ENCODE measurements around the gene TSN.
A peak's percentile ranks its signal among the peaks of the same experiment; 100 is the strongest.
"Not testable (repeated sequence)": the region's sequence is repeated elsewhere in the genome, so short reads cannot be mapped to it uniquely, and the experiment has no call there.

TSN gene

DNA sequence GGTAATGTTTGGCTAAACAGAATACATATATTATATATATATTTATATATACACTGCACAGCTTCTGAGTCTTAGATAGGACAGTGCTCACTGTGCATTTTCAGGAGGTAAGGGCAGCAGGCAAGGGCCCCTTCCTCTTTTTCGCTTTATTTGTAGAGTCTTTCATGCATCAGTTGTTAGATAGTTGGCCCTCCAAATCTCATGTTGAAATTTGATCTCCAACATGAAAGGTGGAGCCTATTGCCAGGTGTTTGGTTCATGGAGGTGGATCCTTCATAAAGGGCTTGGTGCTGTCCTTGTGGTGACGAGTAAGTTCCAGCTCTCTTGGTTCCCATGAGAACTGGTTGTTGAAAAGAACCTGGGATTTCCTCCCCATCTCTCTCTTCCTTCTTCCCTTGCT lies 48.1 kb downstream of the TSN start:
- no peak for DNase-seq

GRCh38 chr2:121804340-121804739 lies 48.9 kb downstream of the TSN start:
- peak; percentile 75 for DNase-seq

DNA sequence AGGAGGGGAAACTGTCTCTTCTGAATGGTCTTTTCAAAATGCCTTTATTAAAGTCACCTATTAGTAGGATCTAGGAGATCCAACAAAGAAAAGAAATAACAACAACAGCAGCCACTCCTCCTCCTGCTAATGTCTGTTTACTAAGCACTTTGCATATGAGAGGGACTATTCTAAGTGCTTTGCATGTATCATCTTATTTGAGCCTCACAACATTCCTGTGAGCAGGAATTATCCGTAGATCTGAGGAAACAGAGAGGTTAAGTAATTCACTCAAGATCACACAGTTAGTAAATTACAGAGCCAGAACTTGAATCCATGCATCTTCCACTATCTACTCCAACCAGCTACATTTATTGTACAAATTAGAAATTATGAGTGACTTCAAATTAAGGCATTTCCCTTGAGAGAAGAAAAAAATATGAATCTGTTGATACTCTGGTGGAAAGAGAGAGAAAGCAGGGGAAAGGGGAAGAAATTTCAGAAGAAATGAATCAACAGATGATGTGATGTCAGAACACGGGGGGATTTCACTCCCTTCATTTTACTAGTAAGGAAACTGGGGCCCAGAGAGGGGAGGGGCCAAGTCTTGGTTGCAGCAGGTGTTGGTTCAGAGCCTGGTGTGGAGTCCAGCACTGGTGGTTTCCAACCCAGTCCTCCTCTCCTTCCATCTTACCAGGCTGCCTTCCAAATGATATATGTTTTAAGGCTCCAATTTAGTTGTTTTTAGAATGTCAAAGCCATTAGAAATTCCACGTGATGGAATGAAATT lies 49.7 kb downstream of the TSN start:
- no peak for DNase-seq

- DNase-seq: no peak
Observed at GRCh38 chr2:121805766-121806143, 50.3 kb downstream of the TSN start.

DNA sequence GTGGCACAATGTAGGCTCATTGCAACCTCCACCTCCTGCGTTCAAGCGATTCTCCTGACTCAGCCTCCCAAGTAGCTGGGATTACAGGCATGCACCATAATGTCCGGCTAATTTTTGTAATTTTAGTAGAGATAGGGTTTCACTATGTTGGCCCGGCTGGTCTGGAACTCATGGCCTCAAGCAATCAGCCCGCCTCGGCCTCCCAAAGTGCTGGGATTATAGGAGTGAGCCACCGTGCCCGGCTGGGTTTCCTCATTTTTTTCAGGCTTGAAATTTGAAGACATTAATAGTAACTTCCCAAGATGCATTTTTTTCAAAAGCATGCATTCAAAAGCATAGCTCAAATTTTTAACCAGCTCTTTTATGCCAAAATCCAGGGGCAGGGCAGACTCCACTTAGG lies 52.3 kb downstream of the TSN start:
- not testable (repeated sequence) for DNase-seq

- no peak for DNase-seq
Observed at GRCh38 chr2:121809607-121810006, 54.2 kb downstream of the TSN start.

GRCh38 chr2:121810959-121811853 lies 55.8 kb downstream of the TSN start:
- peak; percentile 51 for DNase-seq

- not testable (repeated sequence) for DNase-seq
Observed at GRCh38 chr2:121813083-121813482, 57.6 kb downstream of the TSN start.

DNA sequence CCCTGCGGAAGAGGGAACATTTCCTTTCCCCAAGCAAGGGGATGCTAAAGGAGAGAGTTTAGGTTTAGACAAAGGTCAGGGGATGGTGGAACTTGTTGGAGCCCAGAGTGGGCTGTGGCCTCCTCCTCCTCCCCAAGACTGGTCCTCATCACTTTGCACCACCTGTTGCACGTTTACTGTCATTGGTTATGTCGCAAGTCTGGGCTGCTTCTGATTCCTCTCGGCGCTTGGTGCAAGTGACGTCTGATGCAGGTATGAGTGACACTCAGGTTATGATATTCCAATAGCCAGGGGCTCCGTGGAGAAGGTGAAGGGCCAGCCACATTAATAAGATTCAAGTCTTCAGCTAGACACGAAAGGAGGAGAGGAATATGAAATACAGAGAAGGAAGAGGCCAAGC lies 59.8 kb downstream of the TSN start:
- DNase-seq: no peak

DNA sequence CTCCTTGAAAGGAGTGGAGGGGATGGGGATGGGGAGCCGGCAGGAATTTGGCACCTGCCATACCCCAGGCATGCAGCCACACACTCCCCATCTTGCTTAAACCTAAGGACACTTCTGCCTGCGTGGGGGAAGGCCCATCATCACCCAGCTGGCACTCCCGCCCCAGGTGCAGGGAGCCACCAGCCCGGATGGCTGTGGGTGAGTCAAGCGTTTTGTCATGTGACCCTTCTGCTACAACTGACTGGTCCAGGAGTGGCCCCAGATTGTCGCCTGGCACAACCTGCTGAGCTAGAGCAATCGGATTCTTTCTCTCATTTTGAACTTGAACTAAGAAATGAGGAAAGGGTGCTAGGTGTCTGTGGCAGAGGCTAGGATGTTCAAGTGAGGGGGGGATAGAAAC lies 61.3 kb downstream of the TSN start:
- DNase-seq: no peak

- DNase-seq: not testable (repeated sequence)
Observed at GRCh38 chr2:121817304-121817703, 61.9 kb downstream of the TSN start.

All from NCI-H2171 (cell line).